ENCODE measurements around the gene KCNG2. TPM values are rescaled to one million over a fixed set of nuclear protein-coding genes. Genes with fewer than 3 reads are reported as not detected.

The KCNG2 gene
- total RNA-seq, 4 donors from 2014 or later: 0.44 TPM; not detected in 3

DNA sequence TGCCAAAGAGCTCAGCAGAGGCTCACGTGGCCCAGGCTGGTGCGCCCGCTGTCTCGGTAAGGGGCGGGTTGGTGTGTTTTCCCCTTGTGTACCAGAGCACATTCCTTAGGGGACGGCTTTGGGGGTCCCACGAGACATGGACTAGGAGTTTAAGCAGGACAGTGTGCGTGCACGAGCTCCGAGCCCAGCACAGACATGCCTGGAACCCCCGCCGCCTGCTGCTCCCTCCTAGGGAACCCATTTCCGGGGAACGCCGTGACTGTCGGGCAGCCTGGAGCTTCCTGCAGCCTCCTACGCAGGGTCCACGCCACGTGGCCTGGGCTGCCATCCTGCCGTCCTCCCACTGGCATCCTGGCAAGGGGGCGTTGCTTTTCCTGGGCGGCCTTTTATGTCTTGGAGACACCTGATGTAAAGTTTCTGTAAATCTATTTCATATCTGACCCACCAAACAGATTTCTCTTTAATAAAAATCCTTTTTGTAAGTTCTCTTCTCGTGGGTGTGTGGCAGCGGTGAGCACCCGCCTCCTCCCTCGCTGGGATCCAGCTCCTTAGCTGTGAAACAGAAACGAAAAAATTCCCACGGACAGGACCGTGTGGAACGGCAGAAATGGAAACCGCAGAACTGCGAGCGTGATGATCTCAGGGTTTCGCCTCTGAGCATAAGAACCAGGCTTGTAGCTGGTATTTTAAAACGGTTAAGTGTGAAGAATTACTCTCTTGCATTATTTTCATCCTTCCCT, 43.5 kb upstream of the KCNG2 start:
- TF ChIP-seq, protein P1, sequence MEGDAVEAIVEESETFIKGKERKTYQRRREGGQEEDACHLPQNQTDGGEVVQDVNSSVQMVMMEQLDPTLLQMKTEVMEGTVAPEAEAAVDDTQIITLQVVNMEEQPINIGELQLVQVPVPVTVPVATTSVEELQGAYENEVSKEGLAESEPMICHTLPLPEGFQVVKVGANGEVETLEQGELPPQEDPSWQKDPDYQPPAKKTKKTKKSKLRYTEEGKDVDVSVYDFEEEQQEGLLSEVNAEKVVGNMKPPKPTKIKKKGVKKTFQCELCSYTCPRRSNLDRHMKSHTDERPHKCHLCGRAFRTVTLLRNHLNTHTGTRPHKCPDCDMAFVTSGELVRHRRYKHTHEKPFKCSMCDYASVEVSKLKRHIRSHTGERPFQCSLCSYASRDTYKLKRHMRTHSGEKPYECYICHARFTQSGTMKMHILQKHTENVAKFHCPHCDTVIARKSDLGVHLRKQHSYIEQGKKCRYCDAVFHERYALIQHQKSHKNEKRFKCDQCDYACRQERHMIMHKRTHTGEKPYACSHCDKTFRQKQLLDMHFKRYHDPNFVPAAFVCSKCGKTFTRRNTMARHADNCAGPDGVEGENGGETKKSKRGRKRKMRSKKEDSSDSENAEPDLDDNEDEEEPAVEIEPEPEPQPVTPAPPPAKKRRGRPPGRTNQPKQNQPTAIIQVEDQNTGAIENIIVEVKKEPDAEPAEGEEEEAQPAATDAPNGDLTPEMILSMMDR (IDR thresholded peaks at IDR 0.05; ENCODE audit: low read depth): no peak

DNA sequence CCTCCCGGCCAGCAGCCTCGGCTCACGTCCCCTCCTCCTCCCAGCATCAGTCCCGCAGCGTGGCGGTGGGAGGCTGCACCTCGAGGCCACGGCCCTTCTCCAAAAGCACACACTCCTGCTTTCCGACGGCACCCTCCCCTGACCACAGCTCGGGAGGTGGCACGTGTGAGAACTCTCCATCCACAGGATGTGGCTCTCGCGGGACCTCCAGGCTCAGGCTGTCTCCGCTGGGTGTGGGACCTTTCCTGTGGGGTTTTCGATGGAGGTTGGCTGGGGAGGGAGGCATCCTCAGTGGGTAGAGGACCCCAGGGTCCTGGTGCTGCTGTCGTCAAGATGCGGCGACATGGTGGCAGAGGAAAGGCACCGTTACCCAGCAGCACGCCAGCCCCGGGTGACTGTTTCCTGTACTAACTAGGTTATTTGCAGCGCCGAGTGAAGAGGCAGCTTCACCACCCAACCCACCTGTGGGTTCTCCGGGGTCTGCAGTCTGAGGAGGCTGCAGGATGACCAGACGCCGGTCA, 42.8 kb upstream of the KCNG2 start:
- TF ChIP-seq, protein P1 (IDR thresholded peaks at IDR 0.05; ENCODE audit: low read depth): no peak

DNA sequence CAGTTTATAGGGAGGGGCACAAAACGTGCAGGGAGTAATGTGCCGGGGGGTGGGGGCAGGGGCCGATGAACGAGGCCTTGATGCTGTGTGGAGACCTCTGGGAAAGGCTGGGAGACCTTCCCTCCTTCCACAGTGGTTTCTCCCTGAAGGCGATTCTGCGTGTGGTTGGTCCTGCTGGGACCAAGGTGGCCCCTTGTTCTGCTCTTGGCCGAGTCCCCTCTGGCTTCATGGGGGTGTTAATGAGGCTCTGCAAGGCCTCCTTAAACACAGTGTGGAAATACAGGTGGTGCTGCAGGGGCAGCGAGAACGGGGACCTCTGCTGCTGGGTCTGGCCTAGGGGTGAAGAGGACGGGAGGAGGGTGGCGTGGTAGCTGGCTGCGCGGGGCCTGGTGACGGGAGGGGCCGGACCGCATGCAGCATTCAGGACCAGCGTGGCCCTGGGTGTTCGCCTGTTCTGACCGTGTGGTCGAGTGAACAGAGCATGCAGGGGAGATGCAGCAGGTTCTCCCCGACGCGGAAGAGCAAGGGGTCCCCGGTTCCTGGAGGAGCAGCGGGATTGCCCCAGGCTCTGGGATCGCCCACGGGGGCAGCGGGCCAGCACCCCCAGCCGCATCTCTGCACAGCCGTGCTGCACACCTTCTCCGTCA, 42.1 kb upstream of the KCNG2 start:
- TF ChIP-seq, protein P1 (IDR thresholded peaks at IDR 0.05; ENCODE audit: low read depth): no peak

DNA sequence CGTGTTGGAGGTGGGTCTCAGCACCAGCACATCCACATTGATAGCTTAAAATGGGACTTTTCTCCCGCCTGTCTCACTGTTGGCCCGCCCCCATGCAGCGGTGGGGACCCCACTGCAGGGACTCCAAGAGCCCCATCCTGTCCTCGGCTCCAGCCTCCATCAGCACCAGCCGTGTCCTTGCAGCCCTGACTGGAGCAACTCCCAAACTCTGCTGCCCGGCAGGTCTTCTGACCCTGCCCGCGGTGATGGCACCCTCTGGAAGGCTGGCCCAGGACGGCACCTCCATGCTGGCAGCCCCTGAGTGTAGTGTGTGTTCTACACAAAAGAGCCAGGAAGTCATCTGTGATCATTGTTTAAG, 41.6 kb upstream of the KCNG2 start:
- TF ChIP-seq, protein P1 (IDR thresholded peaks at IDR 0.05; ENCODE audit: low read depth): no peak

DNA sequence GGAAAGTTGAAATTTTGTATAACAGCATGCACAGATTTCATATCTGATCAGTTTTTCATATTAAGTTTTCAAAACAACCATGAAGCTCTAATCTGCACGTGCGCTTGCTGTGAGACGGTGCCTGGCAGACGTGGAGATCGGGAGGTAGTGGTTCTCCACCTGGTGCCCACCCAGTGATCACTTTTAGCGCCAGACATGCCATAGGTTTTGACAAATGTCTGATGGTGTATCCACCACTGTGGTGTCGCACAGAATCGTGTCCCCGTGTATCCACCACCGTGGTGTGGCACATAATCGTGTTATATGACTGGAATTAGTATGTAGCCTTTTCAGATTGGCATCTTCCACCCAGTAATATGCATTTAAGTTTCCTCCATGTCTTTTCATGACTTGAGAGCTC, 40.9 kb upstream of the KCNG2 start:
- TF ChIP-seq, protein P1 (IDR thresholded peaks at IDR 0.05; ENCODE audit: low read depth): no peak

DNA sequence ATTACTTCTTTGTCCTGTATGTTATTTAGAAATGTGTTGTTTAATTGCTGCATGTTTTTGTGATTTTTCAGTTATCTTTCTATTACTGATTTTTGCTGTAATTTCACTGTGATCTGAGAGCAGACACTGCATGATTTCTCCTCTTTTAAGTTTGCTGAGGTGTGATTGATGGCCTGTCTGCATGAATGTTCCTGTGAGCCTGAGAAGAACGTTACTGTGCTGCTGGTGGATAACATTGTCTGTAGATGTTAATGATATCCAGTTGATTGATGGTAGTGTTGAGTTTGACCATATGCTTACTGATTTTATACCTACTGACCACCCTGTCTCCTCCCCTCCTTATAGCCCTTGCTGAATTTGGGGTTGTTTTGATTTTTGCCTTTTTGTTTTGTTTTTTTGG, 37.4 kb upstream of the KCNG2 start:
- TF ChIP-seq, protein P1 (IDR thresholded peaks at IDR 0.05; ENCODE audit: low read depth): no peak

DNA sequence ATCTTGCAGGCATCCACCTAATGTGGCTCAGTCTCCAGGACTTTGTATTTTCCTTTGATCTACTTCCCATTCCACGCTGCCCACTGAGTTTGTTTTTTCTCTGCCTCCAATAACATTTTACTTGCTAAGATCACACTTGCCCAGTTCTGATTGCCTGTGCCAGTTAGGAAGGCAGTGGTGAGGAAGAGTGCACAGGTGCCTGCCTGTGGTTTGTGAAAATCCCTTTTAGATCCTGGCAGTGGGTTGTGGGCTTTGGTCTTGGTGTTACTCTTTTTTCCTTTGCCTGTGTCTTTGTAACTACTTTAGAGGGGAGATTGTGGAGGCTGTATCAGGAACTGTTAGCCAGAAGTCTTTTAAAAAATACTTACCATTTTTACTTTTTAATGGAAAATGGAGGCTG, 36.9 kb upstream of the KCNG2 start:
- TF ChIP-seq, protein P1 (IDR thresholded peaks at IDR 0.05; ENCODE audit: low read depth): no peak
